Measurements from ENCODE around the gene EPB41L3.
"Not testable (repeated sequence)": the region's sequence is repeated elsewhere in the genome, so short reads cannot be mapped to it uniquely, and the experiment has no call there.

The EPB41L3 gene

GRCh38 chr18:5574843-5575242 is 31.0 kb upstream of the EPB41L3 start:
- POLR2A ChIA-PET = no interaction called here
- CTCF ChIA-PET = interaction anchor here (1.0 to 1.8 kb wide), 2 partner anchors 9 to 12 kb away, joined by 3 to 5 read pairs; no protein-coding TSS in a partner anchor
- no peak for DNase-seq (ENCODE audit: extremely low spot score)
- TF ChIP-seq, protein P1, sequence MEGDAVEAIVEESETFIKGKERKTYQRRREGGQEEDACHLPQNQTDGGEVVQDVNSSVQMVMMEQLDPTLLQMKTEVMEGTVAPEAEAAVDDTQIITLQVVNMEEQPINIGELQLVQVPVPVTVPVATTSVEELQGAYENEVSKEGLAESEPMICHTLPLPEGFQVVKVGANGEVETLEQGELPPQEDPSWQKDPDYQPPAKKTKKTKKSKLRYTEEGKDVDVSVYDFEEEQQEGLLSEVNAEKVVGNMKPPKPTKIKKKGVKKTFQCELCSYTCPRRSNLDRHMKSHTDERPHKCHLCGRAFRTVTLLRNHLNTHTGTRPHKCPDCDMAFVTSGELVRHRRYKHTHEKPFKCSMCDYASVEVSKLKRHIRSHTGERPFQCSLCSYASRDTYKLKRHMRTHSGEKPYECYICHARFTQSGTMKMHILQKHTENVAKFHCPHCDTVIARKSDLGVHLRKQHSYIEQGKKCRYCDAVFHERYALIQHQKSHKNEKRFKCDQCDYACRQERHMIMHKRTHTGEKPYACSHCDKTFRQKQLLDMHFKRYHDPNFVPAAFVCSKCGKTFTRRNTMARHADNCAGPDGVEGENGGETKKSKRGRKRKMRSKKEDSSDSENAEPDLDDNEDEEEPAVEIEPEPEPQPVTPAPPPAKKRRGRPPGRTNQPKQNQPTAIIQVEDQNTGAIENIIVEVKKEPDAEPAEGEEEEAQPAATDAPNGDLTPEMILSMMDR (IDR thresholded peaks at IDR 0.05; ENCODE audit: control extremely low read depth, extremely low read depth, low read depth, missing control alignments) = no peak

DNA sequence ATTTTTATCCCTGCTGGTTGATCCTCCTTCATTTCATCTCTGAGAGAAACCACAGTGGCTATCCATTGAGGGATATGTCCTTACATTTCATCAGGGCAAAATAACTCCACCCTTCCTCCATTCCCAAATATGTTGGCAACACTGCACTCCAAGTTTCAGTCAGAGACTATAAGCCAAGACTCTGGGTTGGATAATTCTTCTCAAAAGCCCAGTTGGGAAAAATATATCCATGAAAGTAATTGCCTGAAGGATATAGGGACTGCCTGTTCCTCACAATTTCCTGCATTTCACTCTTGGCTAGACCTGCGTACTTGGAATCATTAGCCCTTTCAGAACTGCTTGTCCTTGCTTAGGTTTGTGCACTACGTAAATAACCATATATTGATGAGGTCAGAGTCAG is 27.9 kb upstream of the EPB41L3 start:
- CTCF ChIA-PET = no interaction called here
- POLR2A ChIA-PET = no interaction called here
- TF ChIP-seq, protein P1 (IDR thresholded peaks at IDR 0.05; ENCODE audit: control extremely low read depth, extremely low read depth, low read depth, missing control alignments) = no peak
- DNase-seq (ENCODE audit: extremely low spot score) = no peak

DNA sequence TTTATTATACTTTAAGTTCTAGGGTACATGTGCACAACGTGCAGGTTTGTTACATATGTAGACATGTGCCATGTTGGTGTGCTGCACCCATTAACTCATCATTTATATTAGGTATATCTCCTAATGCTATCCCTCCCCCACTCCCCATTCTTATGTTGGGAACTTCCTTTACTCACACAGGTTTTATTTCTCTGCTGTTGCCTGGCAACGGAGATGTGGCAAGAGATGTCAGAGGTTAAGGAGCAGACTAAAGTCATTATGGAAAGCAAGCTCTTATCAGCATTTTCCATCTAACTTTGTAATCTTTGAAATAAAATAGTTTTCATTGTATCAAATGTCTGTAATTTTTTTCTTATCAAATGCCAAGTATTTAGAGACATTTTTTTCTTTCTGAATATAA is 26.8 kb upstream of the EPB41L3 start:
- POLR2A ChIA-PET; DNase-seq (ENCODE audit: extremely low spot score): not testable (repeated sequence)
- CTCF ChIA-PET = interaction anchor here (1.2 to 1.4 kb wide), 2 partner anchors 12 to 14 kb away, joined by 3 read pairs; no protein-coding TSS in a partner anchor

DNA sequence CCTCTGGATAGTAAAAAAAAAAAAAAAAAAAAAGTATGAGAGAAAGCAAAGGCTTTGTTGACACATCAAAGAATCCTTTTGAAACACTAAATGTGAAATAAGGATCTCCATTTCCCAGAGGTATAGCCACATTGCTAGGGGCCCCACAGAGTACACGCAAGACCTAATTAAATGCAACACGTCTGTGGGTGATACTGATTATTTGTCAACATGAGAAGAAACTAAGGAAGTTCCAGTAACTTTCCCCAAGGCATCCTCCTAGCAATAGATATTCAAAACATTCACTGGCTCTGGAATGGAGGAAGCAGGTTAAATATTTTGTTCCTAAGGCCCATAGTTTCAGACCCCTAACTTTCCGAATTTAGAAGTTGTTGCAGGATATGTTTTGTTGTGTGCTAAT is 24.6 kb upstream of the EPB41L3 start:
- DNase-seq (ENCODE audit: extremely low spot score) = no peak
- POLR2A ChIA-PET = no interaction called here
- TF ChIP-seq, protein P1 (IDR thresholded peaks at IDR 0.05; ENCODE audit: control extremely low read depth, extremely low read depth, low read depth, missing control alignments) = no peak
- CTCF ChIA-PET = interaction anchor here (1.2 kb wide), 1 partner anchor 873 kb away, joined by 3 read pairs; no protein-coding TSS in a partner anchor

GRCh38 chr18:5558851-5559250 is 15.1 kb upstream of the EPB41L3 start:
- DNase-seq (ENCODE audit: extremely low spot score) = no peak
- TF ChIP-seq, protein P1 (IDR thresholded peaks at IDR 0.05; ENCODE audit: control extremely low read depth, extremely low read depth, low read depth, missing control alignments) = no peak
- CTCF ChIA-PET = interaction anchor here (1.0 kb wide), 1 partner anchor 11 kb away, joined by 3 read pairs; no protein-coding TSS in a partner anchor
- POLR2A ChIA-PET = no interaction called here

DNA sequence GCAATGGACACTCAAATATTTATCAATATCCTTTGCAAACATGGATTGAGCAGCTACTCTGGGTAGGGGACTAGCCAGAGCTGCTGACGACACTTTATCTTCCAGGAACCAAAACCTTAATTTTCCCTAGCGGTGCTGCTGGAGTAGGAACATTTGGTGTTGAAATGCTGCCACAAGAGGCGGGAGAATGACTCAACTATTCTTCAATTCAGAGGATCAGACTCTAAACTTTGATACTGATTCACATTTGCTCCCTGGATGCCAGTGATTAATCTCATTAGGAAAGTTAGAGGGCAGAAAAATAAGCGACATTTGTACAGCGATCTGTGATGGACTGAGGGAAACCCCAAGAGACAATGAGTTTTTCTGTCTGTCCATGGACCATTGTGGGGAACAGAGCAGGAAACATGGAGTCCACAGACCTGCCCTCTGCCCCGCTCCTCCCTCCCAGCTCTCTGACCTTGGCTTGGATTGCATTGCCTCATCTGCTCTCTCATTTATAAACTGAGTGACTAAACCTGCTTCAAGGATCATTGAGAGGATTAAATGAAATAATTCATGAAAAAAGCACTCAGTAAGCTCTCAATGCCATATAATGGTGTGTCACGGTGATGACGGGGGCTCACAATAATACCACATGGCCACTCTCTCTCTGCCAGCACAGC is 12.6 kb upstream of the EPB41L3 start:
- no peak for DNase-seq (ENCODE audit: extremely low spot score)
- TF ChIP-seq, protein P1 (IDR thresholded peaks at IDR 0.05; ENCODE audit: control extremely low read depth, extremely low read depth, low read depth, missing control alignments) = no peak
- ChIA-PET CTCF (interaction anchor here (1.3 kb wide), 1 partner anchor 14 kb away, joined by 3 read pairs; no protein-coding TSS in a partner anchor), POLR2A (no interaction called here)

- TF ChIP-seq, protein P1 (IDR thresholded peaks at IDR 0.05; ENCODE audit: control extremely low read depth, extremely low read depth, low read depth, missing control alignments) = no peak
- CTCF ChIA-PET = no interaction called here
- no peak for DNase-seq (ENCODE audit: extremely low spot score)
- POLR2A ChIA-PET = no interaction called here
Observed at GRCh38 chr18:5554629-5555028, 10.8 kb upstream of the EPB41L3 start.
